ENCODE data around the gene GABBR1. TPM values are rescaled to one million over a fixed set of nuclear protein-coding genes. Genes with fewer than 3 reads are reported as not detected.

The GABBR1 gene
- total RNA-seq, 1 donor from 2014 or later = 14.1 TPM

DNA sequence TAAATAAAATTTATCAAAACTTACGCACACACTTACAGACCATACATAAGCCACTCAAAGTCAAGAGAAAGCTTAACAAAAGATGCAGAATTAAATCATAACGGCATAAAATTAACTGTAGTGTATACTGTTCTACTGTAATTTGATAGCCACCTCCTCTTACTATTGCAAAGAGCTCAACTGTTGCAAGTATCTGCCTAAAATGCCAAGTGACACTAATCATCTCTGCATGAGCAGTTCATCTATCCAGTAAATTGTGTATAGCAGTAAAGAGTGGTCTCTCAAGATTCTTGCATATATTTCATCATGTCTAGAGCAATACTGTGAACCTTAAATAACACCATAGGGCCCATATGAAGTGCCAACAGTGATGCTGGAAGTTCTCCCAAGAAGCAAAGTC, 35.8 kb downstream of the GABBR1 start:
- H3K4me3 ChIP-seq (ENCODE audit: low read depth, low read length) = no peak overlapping the region
- no peaks in the 10 kb centered on the region for H3K36me3 ChIP-seq (ENCODE audit: control insufficient read depth, insufficient read depth, low read length)
- no peaks in the 10 kb centered on the region for H3K27me3 ChIP-seq (ENCODE audit: control insufficient read depth, insufficient read depth, low read length)
- DNase-seq (ENCODE audit: low read depth) = no peak
- TF ChIP-seq, protein P1, sequence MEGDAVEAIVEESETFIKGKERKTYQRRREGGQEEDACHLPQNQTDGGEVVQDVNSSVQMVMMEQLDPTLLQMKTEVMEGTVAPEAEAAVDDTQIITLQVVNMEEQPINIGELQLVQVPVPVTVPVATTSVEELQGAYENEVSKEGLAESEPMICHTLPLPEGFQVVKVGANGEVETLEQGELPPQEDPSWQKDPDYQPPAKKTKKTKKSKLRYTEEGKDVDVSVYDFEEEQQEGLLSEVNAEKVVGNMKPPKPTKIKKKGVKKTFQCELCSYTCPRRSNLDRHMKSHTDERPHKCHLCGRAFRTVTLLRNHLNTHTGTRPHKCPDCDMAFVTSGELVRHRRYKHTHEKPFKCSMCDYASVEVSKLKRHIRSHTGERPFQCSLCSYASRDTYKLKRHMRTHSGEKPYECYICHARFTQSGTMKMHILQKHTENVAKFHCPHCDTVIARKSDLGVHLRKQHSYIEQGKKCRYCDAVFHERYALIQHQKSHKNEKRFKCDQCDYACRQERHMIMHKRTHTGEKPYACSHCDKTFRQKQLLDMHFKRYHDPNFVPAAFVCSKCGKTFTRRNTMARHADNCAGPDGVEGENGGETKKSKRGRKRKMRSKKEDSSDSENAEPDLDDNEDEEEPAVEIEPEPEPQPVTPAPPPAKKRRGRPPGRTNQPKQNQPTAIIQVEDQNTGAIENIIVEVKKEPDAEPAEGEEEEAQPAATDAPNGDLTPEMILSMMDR (IDR thresholded peaks at IDR 0.05; ENCODE audit: insufficient read depth, low read length, poor library complexity, severe bottlenecking) = no peak

DNA sequence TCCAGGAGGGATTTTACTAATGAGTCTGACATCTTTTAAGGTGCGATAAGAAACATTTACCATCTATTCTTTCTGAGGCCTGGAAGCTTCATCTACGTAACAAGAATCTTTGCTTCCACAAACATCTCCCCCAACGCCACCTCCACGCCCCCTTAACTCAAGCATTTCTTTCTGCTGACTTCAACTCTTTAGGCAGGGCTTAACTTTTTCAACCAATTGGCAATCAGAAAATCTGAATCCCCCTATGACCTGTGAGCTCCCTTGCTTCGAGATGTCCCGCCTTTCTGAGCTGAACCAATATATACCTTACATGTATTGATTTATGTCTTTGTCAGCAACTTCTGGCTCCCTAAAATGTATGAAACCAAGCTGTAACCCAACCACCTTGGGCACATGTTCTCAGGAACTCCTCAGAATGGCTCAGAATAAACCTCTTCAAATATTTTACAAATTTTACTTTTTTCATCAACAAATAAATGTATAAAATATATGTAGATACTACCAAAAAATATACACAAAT, 36.5 kb downstream of the GABBR1 start:
- DNase-seq (ENCODE audit: low read depth) = no peak
- Histone ChIP-seq H3K36me3 (ENCODE audit: control insufficient read depth, insufficient read depth, low read length) (no peaks in the 10 kb centered on the region), H3K4me3 (ENCODE audit: low read depth, low read length) (no peak overlapping the region), H3K27me3 (ENCODE audit: control insufficient read depth, insufficient read depth, low read length) (no peaks in the 10 kb centered on the region)
- TF ChIP-seq, protein P1 (IDR thresholded peaks at IDR 0.05; ENCODE audit: insufficient read depth, low read length, poor library complexity, severe bottlenecking) = no peak

DNA sequence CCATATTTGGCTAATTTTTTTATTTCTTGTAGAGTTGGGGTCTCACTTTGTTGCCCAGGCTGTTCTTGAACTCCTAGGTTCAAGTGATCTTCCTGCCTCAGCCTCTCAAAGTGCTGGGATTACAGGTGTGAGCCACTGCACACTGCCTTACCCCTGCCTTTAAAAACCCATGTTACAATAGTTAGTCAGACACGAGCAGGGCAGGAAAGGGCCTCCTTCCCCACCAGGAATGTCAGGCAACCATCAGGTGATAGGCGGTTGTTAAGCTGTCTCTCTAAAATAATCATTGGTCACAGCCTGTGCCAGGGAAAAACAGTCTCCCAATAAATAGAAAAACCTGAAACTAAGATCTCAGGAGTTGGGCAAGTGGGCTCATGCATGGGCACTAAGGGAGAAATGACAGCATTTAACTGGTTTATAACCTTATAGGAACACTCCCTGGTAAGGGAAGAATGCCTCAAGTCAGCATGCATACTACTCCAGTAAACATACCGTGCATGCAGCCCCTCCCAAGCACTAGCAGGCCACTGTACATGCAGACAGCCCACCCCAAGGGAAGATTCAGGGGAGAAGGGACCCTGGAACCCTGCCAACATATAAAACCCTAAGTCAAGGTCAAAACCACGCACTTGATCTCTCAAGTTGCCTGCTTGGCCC, 39.7 kb downstream of the GABBR1 start:
- Histone ChIP-seq H3K27me3 (ENCODE audit: control insufficient read depth, insufficient read depth, low read length) (no peaks in the 10 kb centered on the region), H3K36me3 (ENCODE audit: control insufficient read depth, insufficient read depth, low read length) (no peaks in the 10 kb centered on the region), H3K4me3 (ENCODE audit: low read depth, low read length) (no peak overlapping the region)
- TF ChIP-seq, protein P1 (IDR thresholded peaks at IDR 0.05; ENCODE audit: insufficient read depth, low read length, poor library complexity, severe bottlenecking) = no peak
- DNase-seq (ENCODE audit: low read depth) = no peak

DNA sequence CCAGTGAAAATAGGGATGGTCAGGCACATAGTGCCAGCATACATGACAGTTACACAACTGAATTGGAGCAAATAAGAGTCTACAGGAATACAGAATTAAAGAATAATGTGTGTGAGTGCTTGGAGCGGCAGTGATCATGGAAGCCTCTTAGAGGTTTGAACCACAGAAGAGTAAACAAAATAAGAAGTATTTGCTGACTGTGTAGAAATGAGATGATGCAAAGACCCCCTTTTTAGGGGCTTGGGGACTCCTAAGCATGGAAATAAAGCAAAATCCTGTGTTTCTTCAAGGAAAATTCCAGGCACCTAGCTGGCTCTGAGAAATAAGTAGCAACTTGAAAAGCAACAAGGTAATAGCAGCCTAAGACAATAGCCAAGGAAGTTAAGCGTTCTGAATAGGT, 41.3 kb downstream of the GABBR1 start:
- H3K4me3 ChIP-seq (ENCODE audit: low read depth, low read length) = no peak overlapping the region
- no peaks in the 10 kb centered on the region for H3K27me3 ChIP-seq (ENCODE audit: control insufficient read depth, insufficient read depth, low read length)
- DNase-seq (ENCODE audit: low read depth) = no peak
- no peaks in the 10 kb centered on the region for H3K36me3 ChIP-seq (ENCODE audit: control insufficient read depth, insufficient read depth, low read length)
- TF ChIP-seq, protein P1 (IDR thresholded peaks at IDR 0.05; ENCODE audit: insufficient read depth, low read length, poor library complexity, severe bottlenecking) = no peak

DNA sequence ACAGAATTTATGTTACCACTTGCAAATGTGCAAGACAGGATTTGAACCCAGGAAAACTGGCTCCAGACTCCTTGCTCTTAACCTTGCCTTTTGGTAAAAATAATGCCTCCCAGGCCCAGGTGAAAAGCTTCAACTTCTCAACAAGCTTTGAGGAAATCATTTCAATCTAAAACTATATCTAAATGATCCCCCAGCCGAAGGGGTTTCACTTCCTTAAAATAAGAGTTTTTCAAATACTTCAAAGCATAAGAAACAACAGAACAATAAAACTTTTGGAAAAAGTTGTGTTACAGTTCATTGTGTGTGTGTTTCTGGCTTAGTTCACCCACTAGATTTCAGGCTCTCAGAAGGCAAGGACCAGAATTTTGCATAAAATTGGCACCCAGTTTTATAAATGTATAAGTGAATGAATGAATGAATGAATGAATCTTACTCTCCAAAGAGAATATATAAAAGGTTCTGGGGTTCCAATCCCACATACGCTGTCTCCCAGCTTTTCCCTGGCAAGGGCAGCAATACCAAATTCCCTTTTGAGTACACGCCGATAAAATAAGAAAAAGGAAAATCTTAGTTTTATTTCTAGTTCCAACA, 42.7 kb downstream of the GABBR1 start:
- Histone ChIP-seq H3K36me3 (ENCODE audit: control insufficient read depth, insufficient read depth, low read length) (no peaks in the 10 kb centered on the region), H3K4me3 (ENCODE audit: low read depth, low read length) (no peak overlapping the region), H3K27me3 (ENCODE audit: control insufficient read depth, insufficient read depth, low read length) (no peaks in the 10 kb centered on the region)
- TF ChIP-seq, protein P1 (IDR thresholded peaks at IDR 0.05; ENCODE audit: insufficient read depth, low read length, poor library complexity, severe bottlenecking) = no peak
- DNase-seq (ENCODE audit: low read depth) = no peak
